NCI-H1436 treated with DMSO at 0.1 percent for 48 hours (cell line): ENCODE measurements around the gene KRT86.
"Not testable (repeated sequence)": the region's sequence is repeated elsewhere in the genome, so short reads cannot be mapped to it uniquely, and the experiment has no call there.

Experiments used
- DNase-seq: peaks from one replicate; lab custom pipeline; 2025; lab: John Stamatoyannopoulos, UW

KRT86 gene

DNA sequence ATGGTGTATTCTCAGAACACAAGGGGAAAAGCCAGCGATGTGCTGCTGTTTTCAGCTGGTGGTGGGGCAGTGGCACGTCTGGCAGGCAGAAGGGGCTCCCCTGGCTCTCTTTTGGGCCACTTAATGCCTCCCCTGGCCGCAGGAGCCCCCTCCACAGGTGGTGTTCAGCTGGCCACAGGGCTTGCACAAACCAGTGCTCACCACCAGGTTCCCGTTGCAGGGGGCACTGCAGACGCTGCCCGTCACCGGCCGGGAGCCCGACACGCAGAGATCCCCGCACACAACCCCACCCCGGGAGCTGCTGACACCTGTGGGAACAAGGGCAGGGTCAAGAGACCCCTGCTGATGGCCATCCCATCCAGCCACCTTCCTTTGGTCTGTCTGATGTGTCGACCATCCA lies 40.1 kb downstream of the KRT86 start:
- no peak for DNase-seq

- not testable (repeated sequence) for DNase-seq
Observed at GRCh38 chr12:52315721-52316120, 41.3 kb downstream of the KRT86 start.

- no peak for DNase-seq
Observed at GRCh38 chr12:52316290-52316689, 41.8 kb downstream of the KRT86 start.

- DNase-seq = no peak
Observed at GRCh38 chr12:52316701-52317100, 42.3 kb downstream of the KRT86 start.

GRCh38 chr12:52317468-52318052 lies 43.1 kb downstream of the KRT86 start:
- DNase-seq = no peak

DNA sequence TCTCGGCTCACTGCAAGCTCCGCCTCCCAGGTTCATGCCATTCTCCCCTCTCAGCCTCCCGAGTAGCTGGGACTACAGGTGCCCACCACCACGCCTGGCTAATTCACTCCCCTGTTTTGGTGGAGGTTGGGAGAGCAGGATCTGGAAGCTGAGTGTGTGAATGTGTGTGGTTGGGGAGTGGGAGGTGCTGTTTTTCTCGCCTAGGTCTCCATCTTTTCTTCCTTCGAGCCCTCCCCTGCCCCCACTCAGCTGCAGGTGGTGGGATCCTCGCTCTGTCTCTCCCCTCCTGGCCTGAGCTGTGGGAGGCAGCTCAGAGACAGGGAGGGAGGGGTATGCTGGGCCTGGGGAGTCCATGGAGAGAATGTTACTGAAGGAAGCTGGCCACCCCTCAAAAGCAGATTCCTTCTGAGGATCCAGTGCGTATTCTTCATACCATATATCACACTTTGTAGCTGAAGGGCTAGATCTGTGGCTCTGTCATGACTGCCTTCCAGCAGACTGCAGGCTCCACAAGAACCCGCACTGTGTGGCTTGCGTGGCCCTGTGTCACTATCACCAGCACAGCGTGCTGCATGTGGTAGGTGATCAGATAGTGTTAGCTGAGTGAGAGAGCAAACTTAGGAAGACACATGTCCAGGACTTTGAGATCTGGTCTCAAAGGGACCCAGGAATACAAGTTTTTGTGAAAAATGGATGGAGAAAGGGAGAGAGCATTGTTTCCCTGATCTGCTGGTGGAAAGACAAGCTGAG lies 44.0 kb downstream of the KRT86 start:
- no peak for DNase-seq

DNA sequence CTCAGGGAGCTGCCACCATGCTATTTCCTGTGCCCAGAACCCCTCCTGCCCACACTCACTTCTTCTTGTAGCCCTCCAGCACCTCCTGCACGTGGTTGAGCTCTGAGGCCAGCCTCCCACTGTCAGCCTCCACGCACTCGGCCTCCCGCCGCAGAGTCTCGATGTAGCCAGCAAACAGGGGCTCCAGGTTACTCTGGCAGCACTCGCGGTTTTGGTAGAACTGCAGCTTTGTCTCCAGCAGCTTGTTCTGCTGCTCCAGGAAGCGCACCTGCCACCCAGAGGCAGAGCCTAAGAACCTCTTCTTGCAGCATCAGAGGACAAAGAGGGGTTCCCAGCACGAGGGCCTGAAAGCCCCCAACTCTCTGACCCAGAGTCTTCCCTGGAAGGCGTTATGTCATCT lies 44.7 kb downstream of the KRT86 start:
- peak; percentile 22 for DNase-seq

- no peak for DNase-seq
Observed at GRCh38 chr12:52320784-52321400, 46.4 kb downstream of the KRT86 start, which contains the start of gene KRT83. TSS of gene KRT83 (minus strand) at chr12:52321398. CDS start at chr12:52321335, 63 bp downstream.

- no peak for DNase-seq
Observed at GRCh38 chr12:52321418-52321817, 47.0 kb downstream of the KRT86 start.

GRCh38 chr12:52322069-52322468 lies 47.6 kb downstream of the KRT86 start:
- no peak for DNase-seq

DNA sequence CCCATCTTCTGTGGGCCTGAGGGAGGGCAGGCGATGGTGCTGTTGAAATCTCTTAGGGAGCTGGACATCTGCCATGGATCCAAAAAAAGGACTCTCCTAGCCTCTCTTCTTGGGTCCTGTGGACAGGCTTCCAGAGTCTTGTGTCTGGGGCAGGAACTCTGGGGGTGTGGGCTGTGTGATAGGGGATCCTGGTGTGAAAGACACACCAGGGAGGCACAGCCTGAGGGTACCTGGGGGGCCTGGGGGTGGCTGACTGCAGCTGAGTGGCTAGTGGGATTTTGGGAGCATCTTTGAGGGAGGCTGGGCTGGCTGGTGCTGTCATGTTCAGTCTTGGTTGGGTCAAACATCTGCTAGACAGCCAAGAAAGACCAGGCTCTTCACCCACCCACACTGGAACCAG lies 48.6 kb downstream of the KRT86 start:
- DNase-seq = no peak

DNA sequence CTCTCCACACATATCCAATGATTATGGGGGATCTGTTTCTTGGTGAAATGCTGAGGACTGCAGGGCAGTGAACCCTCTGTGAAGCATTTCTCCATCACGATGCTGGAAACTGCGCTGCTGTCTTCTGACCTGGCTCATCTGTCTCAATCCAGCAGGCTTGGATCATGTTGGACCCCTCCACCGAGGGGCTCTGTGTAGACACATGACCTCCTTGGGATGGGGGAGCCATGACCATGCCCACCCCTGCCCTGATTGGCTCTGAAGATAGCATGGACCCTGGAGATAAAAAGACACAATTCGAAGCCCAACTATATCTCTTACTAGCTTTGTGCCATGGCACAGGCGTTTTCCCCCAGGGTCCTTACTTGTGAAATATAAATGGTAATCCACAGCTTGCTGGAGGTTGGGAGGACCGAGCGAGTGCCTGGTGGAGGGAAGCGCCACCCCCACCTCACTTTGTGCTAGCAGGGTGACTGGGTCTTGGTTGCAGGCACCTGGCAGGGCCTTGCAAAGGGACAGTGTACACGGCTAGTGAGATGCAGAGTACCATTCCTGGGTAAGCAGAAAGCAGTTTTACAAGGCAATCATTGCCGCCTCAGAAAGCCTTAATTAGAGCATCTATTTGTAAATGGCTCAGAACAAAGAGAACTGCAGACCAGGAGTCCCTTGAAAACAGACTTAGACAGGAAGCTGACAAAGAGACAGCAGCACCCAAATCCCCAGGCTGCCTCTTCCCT lies 49.1 kb downstream of the KRT86 start:
- DNase-seq = peak; percentile 74

GRCh38 chr12:52324153-52324444 lies 49.7 kb downstream of the KRT86 start:
- DNase-seq = no peak

GRCh38 chr12:52327052-52327829 lies 52.8 kb downstream of the KRT86 start:
- DNase-seq = peak; percentile 48

DNA sequence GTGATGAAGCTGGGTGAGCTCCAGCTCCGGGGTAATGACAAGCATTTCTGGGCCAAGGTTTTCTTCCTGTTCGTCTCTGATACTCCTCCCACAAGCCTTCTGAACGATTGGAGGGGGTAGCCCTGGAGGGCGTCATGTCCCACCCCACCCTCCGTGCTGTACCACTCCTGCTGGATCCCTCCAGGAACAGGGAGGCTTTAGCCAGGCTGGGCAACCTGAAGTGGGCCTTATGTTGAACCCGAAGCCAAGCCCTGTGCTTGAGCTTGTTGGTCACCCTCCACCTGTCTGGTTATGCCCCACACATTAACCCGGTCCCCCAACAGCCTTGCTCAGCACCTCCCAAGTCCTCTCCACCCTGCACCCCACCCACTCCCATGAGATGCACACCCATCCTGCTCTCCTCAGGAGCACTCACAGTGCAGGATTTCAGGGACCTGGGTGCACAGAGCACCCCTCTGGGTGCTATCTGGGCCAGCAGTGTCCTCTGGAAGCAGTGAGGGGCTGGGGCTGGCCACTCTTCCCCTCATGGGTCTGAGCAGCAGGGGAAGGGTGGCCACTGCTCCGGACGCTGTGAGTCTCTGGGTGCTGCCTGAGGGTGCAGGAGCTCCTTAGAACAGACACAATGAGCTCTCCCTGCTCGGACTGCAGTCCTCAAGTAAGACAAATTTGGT lies 53.5 kb downstream of the KRT86 start:
- no peak for DNase-seq

DNA sequence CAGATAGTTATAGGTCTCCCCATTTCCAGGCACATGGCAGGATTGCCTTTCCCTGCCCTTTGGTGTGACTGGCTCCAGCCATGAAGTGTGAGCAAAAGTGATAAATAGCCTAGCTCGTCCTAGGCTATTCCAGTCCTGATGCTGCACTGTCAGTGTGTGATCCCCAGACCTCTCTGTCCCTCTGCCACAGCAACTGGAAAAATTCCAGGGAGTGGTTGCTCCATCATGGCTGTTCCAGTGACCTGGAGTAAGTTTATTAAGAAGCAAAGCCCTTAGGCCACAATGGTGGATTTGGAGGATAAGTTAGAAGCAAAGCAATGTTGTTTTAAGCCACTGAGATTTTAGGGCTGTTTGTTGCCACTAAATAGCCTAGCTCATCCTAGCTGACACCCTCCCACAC lies 56.6 kb downstream of the KRT86 start:
- no peak for DNase-seq

- DNase-seq = no peak
Observed at GRCh38 chr12:52331833-52332232, 57.4 kb downstream of the KRT86 start.

GRCh38 chr12:52332381-52332780 lies 57.9 kb downstream of the KRT86 start:
- no peak for DNase-seq

- DNase-seq = no peak
Observed at GRCh38 chr12:52333321-52333720, 58.9 kb downstream of the KRT86 start.

- no peak for DNase-seq
Observed at GRCh38 chr12:52334185-52334584, 59.7 kb downstream of the KRT86 start.

DNA sequence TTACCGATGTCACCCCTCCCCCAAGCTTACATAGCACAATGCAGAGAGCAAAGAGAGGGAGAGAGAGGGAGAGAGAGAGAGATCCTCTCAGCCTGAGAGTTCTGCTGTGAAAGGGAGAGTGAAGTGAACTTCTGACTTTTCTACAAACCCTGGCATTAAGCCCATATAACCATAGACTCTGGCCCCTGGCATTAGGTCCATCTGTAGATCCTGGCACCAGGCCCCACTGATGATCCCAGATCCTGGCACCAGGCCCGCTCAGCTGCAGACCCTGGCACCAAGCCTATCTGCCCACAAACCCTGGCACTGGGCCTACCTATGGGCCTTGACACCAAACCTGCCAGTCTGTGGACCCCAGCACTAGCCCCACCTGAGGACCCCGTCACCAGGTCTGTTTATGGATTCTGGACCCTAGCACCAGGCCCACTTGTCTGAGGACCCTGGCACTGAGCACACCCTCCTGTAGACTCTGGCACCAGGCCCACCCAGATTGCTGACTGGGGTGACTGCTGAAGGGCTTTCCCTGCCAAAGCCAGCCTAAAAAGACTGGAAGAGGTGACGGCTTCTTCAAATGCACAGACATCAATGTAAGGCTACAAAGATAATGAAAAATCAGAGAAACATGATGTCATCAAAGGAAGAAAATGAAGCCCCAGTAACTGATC lies 61.3 kb downstream of the KRT86 start:
- DNase-seq = no peak
